K562 (cell line): ENCODE data around the gene EPHB4. TPM values are rescaled to one million over a fixed set of nuclear protein-coding genes. Genes with fewer than 3 reads are reported as not detected.
A peak's percentile ranks its signal among the peaks of the same experiment; 100 is the strongest.

Experiments
- CXXC5 ChIP-seq: fragments of 250-450 bp; sonication (Bioruptor Pico); IDR thresholded peaks from 2 replicates; pipeline ENCODE4 v1.8.0; 2022; ENCODE audit warnings: inconsistent platforms, mild to moderate bottlenecking, moderate library complexity
- FOXJ2 ChIP-seq: fragments of 200-800 bp; sonication (Bioruptor generic); IDR thresholded peaks from 2 replicates; pipeline ENCODE4 v1.6.1; 2016; ENCODE audit warnings: missing genetic modification characterization, missing compliant biosample characterization
- FUS ChIP-seq: fragments of 200-400 bp; formaldehyde crosslinking; optimal IDR thresholded peaks from 2 replicates; pipeline ENCODE3; 2017; ENCODE audit warnings: low read depth, low read length
- MAFK ChIP-seq: IDR thresholded peaks from 2 replicates; pipeline ENCODE4 v1.6.1; 2011; ENCODE audit warnings: low read length, improper control_type of control experiment
- NEUROD1 ChIP-seq: fragments of 150-350 bp; IDR thresholded peaks from 2 replicates; pipeline ENCODE4 v1.6.1; 2014; ENCODE audit warnings: borderline replicate concordance, low read length, low read depth; ENCODE audit not compliant: partially characterized antibody
- SIN3A ChIP-seq, 2 experiments: fragments of 150-350 bp in 1 of 2; IDR thresholded peaks; 2 replicates each; pipeline ENCODE4 v1.6.1; 2011 to 2016; ENCODE audit warnings: borderline replicate concordance in 2 of 2, low read depth in 2 of 2, low read length in 2 of 2, mild to moderate bottlenecking in 2 of 2, moderate library complexity in 2 of 2; ENCODE audit not compliant: control insufficient read depth in 1 of 2
- SMARCC2 ChIP-seq: fragments of 450-650 bp; IDR thresholded peaks from 2 replicates; pipeline ENCODE4 v1.6.1; 2017; ENCODE audit warnings: antibody characterized with exemption, moderate library complexity, mild to moderate bottlenecking, low read depth
- SNIP1 ChIP-seq: fragments of 450-650 bp; IDR thresholded peaks from 2 replicates; pipeline ENCODE4 v1.7.1; 2017; ENCODE audit warnings: low read depth, mild to moderate bottlenecking
- STAT5B ChIP-seq: fragments of 250-450 bp; sonication (Bioruptor Pico); IDR thresholded peaks from 2 replicates; pipeline ENCODE4 v1.8.0; 2021; ENCODE audit warnings: mild to moderate bottlenecking, inconsistent platforms
- XRCC3 ChIP-seq: fragments of 450-650 bp; IDR thresholded peaks from 2 replicates; pipeline ENCODE4 v1.6.1; 2017; ENCODE audit warnings: mild to moderate bottlenecking, moderate library complexity
- ZBED1 ChIP-seq: IDR thresholded peaks from 2 replicates; pipeline ENCODE4 v1.6.1; 2014
- ZNF121 ChIP-seq: sonication (generic); formaldehyde crosslinking; conservative IDR thresholded peaks from 2 replicates; pipeline ENCODE4 v1.8.0; 2022; ENCODE audit warnings: missing genetic modification reagents
- ZNF282 ChIP-seq: sonication (generic); formaldehyde crosslinking; IDR thresholded peaks from 2 replicates; pipeline ENCODE4 v1.8.1; 2023; ENCODE audit warnings: missing genetic modification reagents
- ZNF707 ChIP-seq: fragments of 250-450 bp; sonication (Bioruptor Pico); conservative IDR thresholded peaks from 2 replicates; pipeline ENCODE4 v1.8.0; 2022; ENCODE audit warnings: inconsistent platforms, mild to moderate bottlenecking, moderate library complexity
- ZNF785 ChIP-seq: fragments of 250-450 bp; sonication (Bioruptor Pico); IDR thresholded peaks from 2 replicates; pipeline ENCODE4 v1.4.0; 2020; ENCODE audit warnings: mild to moderate bottlenecking
- polyA plus RNA-seq, 8 experiments: library from polyadenylated mRNA; depleted of rRNA in 4 of 8; stranded (reverse) in 5 of 8; unstranded in 3 of 8; fragments of >200 nt; fragmentation: Nextera tagmentation in 2 of 8; fragmentation: Illumina TruSeq in 1 of 8; extraction: Ambion mirVana in 2 of 8; extraction: Trizol in 1 of 8; gene quantifications; 2 replicates each; pipeline versions ENCODE4 v1.2.1 to v1.2.3, GENCODE V29; 2011 to 2014; ENCODE audit warnings: inconsistent platforms in 1 of 8, missing spikeins in 1 of 8
- total RNA-seq, 7 experiments: library from RNA; depleted of rRNA in 6 of 7; stranded (reverse); fragments of >200 nt in 6 of 7; fragmentation: Illumina TruSeq in 2 of 7; extraction: Trizol in 2 of 7; gene quantifications; 2 replicates each; pipeline versions ENCODE4 v1.2.1 to v1.2.3, GENCODE V29; 2011 to 2021; ENCODE audit warnings: low replicate concordance in 1 of 7
- TF ChIP-seq, protein P1 (sequence below): fragments of 200-400 bp; formaldehyde crosslinking; IDR thresholded peaks from 2 replicates; pipeline ENCODE4 v1.6.1; 2017; ENCODE audit warnings: mild to moderate bottlenecking, low read depth, low read length, moderate library complexity
- TF ChIP-seq, protein P2 (sequence below): IDR thresholded peaks from 3 replicates; pipeline ENCODE4 v1.6.1; 2011; ENCODE audit warnings: borderline replicate concordance, mild to moderate bottlenecking, moderate library complexity; ENCODE audit not compliant: insufficient read length; ENCODE audit errors: extremely low read depth
- TF ChIP-seq, protein P3 (sequence below), 3 experiments: fragments of 200-800 bp in 1 of 3; sonication (Bioruptor generic) in 1 of 3; sonication (generic) in 1 of 3; formaldehyde crosslinking in 1 of 3; IDR thresholded peaks; 2 replicates each; pipeline versions ENCODE4 v1.6.1 to v1.8.0; 2016 to 2022; ENCODE audit warnings: mild to moderate bottlenecking in 2 of 3, missing compliant biosample characterization in 2 of 3, missing genetic modification characterization in 2 of 3, missing genetic modification reagents in 1 of 3
- TF ChIP-seq, protein P4 (sequence below): fragments of 450-650 bp; formaldehyde crosslinking; IDR thresholded peaks from 2 replicates; pipeline ENCODE4 v1.4.0; 2022; ENCODE audit warnings: mild to moderate bottlenecking, moderate library complexity
- TF ChIP-seq, protein P5 (sequence below): sonication (generic); formaldehyde crosslinking; IDR thresholded peaks from 2 replicates; pipeline ENCODE4 v1.8.1; 2022; ENCODE audit warnings: missing genetic modification reagents

EPHB4 gene
- total and polyA plus RNA-seq, 9 of the 15 experiments (the other 6 are each of a cell fraction or from before 2014, with no cell fraction given), result 1.2 to 82.1 (median 37.9) TPM

DNA sequence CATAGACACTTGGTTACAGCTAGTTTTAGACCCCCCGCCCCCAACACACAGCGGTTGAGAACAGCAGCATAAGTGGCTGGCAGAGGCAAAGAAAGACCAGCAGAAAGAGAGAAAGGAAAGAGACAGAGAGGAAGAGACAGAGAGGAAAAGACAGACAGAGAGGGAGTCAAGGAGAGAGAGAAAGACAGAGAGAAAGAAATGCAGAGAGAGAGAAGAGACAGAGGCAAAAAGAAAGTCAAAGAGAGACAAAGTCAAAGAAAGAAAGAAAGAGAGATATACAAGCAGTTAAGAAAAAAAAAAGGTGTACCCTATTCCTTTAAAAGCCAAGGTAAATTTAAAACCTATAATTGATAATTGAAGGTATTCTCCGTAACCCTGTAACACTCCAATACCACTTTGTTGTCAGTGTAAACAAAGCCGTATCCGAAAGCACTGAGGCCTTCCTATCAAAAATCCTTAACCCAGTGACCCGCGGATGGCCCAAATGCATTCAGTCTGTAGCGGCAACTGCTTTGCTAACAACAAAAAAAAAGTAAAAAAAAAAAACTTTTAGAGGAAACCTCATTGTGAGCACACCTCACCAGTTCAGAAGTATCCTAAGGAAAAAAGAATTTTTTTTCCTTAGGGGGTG, 13.3 kb upstream of the EPHB4 start (continued):
- TF ChIP-seq, protein P1, sequence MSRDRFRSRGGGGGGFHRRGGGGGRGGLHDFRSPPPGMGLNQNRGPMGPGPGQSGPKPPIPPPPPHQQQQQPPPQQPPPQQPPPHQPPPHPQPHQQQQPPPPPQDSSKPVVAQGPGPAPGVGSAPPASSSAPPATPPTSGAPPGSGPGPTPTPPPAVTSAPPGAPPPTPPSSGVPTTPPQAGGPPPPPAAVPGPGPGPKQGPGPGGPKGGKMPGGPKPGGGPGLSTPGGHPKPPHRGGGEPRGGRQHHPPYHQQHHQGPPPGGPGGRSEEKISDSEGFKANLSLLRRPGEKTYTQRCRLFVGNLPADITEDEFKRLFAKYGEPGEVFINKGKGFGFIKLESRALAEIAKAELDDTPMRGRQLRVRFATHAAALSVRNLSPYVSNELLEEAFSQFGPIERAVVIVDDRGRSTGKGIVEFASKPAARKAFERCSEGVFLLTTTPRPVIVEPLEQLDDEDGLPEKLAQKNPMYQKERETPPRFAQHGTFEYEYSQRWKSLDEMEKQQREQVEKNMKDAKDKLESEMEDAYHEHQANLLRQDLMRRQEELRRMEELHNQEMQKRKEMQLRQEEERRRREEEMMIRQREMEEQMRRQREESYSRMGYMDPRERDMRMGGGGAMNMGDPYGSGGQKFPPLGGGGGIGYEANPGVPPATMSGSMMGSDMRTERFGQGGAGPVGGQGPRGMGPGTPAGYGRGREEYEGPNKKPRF, result no peak
- TF ChIP-seq, protein P2, sequence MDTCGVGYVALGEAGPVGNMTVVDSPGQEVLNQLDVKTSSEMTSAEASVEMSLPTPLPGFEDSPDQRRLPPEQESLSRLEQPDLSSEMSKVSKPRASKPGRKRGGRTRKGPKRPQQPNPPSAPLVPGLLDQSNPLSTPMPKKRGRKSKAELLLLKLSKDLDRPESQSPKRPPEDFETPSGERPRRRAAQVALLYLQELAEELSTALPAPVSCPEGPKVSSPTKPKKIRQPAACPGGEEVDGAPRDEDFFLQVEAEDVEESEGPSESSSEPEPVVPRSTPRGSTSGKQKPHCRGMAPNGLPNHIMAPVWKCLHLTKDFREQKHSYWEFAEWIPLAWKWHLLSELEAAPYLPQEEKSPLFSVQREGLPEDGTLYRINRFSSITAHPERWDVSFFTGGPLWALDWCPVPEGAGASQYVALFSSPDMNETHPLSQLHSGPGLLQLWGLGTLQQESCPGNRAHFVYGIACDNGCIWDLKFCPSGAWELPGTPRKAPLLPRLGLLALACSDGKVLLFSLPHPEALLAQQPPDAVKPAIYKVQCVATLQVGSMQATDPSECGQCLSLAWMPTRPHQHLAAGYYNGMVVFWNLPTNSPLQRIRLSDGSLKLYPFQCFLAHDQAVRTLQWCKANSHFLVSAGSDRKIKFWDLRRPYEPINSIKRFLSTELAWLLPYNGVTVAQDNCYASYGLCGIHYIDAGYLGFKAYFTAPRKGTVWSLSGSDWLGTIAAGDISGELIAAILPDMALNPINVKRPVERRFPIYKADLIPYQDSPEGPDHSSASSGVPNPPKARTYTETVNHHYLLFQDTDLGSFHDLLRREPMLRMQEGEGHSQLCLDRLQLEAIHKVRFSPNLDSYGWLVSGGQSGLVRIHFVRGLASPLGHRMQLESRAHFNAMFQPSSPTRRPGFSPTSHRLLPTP, result no peak
- TF ChIP-seq, protein P3, sequence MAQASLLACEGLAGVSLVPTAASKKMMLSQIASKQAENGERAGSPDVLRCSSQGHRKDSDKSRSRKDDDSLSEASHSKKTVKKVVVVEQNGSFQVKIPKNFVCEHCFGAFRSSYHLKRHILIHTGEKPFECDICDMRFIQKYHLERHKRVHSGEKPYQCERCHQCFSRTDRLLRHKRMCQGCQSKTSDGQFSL (CRISPR knock-in tag; IDR thresholded peaks at IDR 0.05), result no peak
- TF ChIP-seq, protein P3 (tag; IDR thresholded peaks at IDR 0.05), result no peak
- TF ChIP-seq, protein P4, sequence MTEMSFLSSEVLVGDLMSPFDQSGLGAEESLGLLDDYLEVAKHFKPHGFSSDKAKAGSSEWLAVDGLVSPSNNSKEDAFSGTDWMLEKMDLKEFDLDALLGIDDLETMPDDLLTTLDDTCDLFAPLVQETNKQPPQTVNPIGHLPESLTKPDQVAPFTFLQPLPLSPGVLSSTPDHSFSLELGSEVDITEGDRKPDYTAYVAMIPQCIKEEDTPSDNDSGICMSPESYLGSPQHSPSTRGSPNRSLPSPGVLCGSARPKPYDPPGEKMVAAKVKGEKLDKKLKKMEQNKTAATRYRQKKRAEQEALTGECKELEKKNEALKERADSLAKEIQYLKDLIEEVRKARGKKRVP (CRISPR knock-in tag), result no peak
- TF ChIP-seq STAT5B, result no peak
- TF ChIP-seq SIN3A (IDR thresholded peaks at IDR 0.05; ENCODE audit: borderline replicate concordance in 2 of 2, control insufficient read depth in 1 of 2, low read depth in 2 of 2, low read length in 2 of 2), result no peak
- TF ChIP-seq XRCC3, result no peak
- no peak for TF ChIP-seq ZBED1
- TF ChIP-seq NEUROD1, result no peak
- peak; percentile 81; the same call in 1 of the 2 replicates for TF ChIP-seq FOXJ2
- TF ChIP-seq ZNF121 (CRISPR knock-in tag), result no peak
- TF ChIP-seq CXXC5, result 0 out of 2 replicates have a peak, but pooled peaks have one; percentile 4
- peak; percentile 65 for TF ChIP-seq SNIP1
- TF ChIP-seq, protein P5, sequence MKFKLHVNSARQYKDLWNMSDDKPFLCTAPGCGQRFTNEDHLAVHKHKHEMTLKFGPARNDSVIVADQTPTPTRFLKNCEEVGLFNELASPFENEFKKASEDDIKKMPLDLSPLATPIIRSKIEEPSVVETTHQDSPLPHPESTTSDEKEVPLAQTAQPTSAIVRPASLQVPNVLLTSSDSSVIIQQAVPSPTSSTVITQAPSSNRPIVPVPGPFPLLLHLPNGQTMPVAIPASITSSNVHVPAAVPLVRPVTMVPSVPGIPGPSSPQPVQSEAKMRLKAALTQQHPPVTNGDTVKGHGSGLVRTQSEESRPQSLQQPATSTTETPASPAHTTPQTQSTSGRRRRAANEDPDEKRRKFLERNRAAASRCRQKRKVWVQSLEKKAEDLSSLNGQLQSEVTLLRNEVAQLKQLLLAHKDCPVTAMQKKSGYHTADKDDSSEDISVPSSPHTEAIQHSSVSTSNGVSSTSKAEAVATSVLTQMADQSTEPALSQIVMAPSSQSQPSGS (CRISPR knock-in tag), result no peak
- TF ChIP-seq ZNF707 (CRISPR knock-in tag), result no peak
- TF ChIP-seq ZNF785 (CRISPR knock-in tag), result no peak
- TF ChIP-seq MAFK, result no peak
- TF ChIP-seq ZNF282, result no peak
- TF ChIP-seq FUS, result no peak
- peak; percentile 48; the same call in 1 of the 2 replicates for TF ChIP-seq SMARCC2
